HEK293 (cell line): ENCODE data around the gene SLC39A10.

Experiments used
- CTCF ChIA-PET: fragments of 350-600 bp; formaldehyde crosslinking; extraction: SDS; loops from one replicate; lab custom pipeline; 2021; ENCODE audit warnings: antibody characterized with exemption; lab: Yijun Ruan, JAX
- POLR2A ChIA-PET: fragments of 300-600 bp; formaldehyde crosslinking; extraction: SDS; loops from one replicate; lab custom pipeline; 2020; ENCODE audit warnings: antibody characterized with exemption, inconsistent platforms; lab: Yijun Ruan, JAX
- H3K27ac ChIP-seq: fragments of 200-500 bp; sonication (Bioruptor generic); 2 replicates; pipeline ENCODE4 v1.5.1; 2014; ENCODE audit warnings: low read depth, low read length, control low read depth, inconsistent platforms; ENCODE audit errors: extremely low read depth
- H3K36me3 ChIP-seq, 2 experiments: fragments of 200-500 bp in 1 of 2; sonication (Bioruptor generic) in 1 of 2; 1 replicate in 1 of 2; 2 replicates in 1 of 2; pipeline ENCODE4 v1.5.1; 2014 to 2017; ENCODE audit warnings: inconsistent platforms in 2 of 2, low read length in 2 of 2; ENCODE audit not compliant: control insufficient read depth in 2 of 2, insufficient read depth in 1 of 2
- H3K4me1 ChIP-seq: fragments of 200-500 bp; sonication (Bioruptor generic); 2 replicates; pipeline ENCODE4 v1.5.1; 2014; ENCODE audit warnings: mild to moderate bottlenecking, low read length, inconsistent platforms; ENCODE audit not compliant: control insufficient read depth, insufficient read depth
- H3K4me3 ChIP-seq: 2 replicates; pipeline ENCODE4 v1.5.1; 2011; ENCODE audit warnings: low read depth, mild to moderate bottlenecking, control low read depth, low read length, moderate library complexity
- H3K9me3 ChIP-seq: fragments of 200-500 bp; sonication (Bioruptor generic); 2 replicates; pipeline ENCODE4 v1.5.1; 2014; ENCODE audit warnings: low read depth, low read length, inconsistent platforms; ENCODE audit not compliant: control insufficient read depth, insufficient read depth
- EGR2 ChIP-seq: fragments of 450-650 bp; formaldehyde crosslinking; IDR thresholded peaks from 2 replicates; pipeline ENCODE4 v1.5.1; 2016; ENCODE audit warnings: low read depth, missing biosample characterization, missing genetic modification characterization
- GLIS1 ChIP-seq: fragments of 450-650 bp; formaldehyde crosslinking; IDR thresholded peaks from 2 replicates; pipeline ENCODE4 v1.5.1; 2016; ENCODE audit warnings: missing biosample characterization, missing genetic modification characterization
- GLIS2 ChIP-seq: fragments of 450-650 bp; formaldehyde crosslinking; IDR thresholded peaks from 2 replicates; pipeline ENCODE4 v1.5.1; 2016; ENCODE audit warnings: missing biosample characterization, missing genetic modification characterization
- KLF1 ChIP-seq: fragments of 450-650 bp; formaldehyde crosslinking; IDR thresholded peaks from 2 replicates; pipeline ENCODE4 v1.5.1; 2016; ENCODE audit warnings: missing biosample characterization, missing genetic modification characterization
- KLF8 ChIP-seq: fragments of 450-650 bp; formaldehyde crosslinking; IDR thresholded peaks from 2 replicates; pipeline ENCODE4 v1.5.1; 2016; ENCODE audit warnings: missing biosample characterization, missing genetic modification characterization
- KLF9 ChIP-seq: fragments of 450-650 bp; formaldehyde crosslinking; IDR thresholded peaks from 2 replicates; pipeline ENCODE4 v1.5.1; 2016; ENCODE audit warnings: missing biosample characterization, missing genetic modification characterization, low read depth
- PRDM6 ChIP-seq: fragments of 450-650 bp; formaldehyde crosslinking; IDR thresholded peaks from 2 replicates; pipeline ENCODE4 v1.5.1; 2017; ENCODE audit warnings: missing biosample characterization, missing genetic modification characterization
- ZBTB11 ChIP-seq: fragments of 450-650 bp; formaldehyde crosslinking; conservative IDR thresholded peaks from 2 replicates; pipeline ENCODE4 v1.5.1; 2016; ENCODE audit warnings: low read depth, missing biosample characterization, missing genetic modification characterization
- ZBTB17 ChIP-seq: fragments of 450-650 bp; formaldehyde crosslinking; IDR thresholded peaks from 2 replicates; pipeline ENCODE4 v1.5.1; 2016; ENCODE audit warnings: missing biosample characterization, missing genetic modification characterization
- ZBTB21 ChIP-seq: fragments of 450-650 bp; formaldehyde crosslinking; IDR thresholded peaks from 2 replicates; pipeline ENCODE4 v1.5.1; 2017; ENCODE audit warnings: missing biosample characterization, missing genetic modification characterization
- ZFP3 ChIP-seq: fragments of 450-650 bp; formaldehyde crosslinking; IDR thresholded peaks from 2 replicates; pipeline ENCODE4 v1.5.1; 2016; ENCODE audit warnings: low read depth, missing biosample characterization, missing genetic modification characterization
- ZNF146 ChIP-seq: fragments of 450-650 bp; formaldehyde crosslinking; IDR thresholded peaks from 2 replicates; pipeline ENCODE4 v1.5.1; 2016; ENCODE audit warnings: missing biosample characterization, missing genetic modification characterization
- ZNF155 ChIP-seq: fragments of 450-650 bp; formaldehyde crosslinking; IDR thresholded peaks from 2 replicates; pipeline ENCODE4 v1.5.1; 2016; ENCODE audit warnings: missing biosample characterization, missing genetic modification characterization
- ZNF366 ChIP-seq: fragments of 450-650 bp; formaldehyde crosslinking; conservative IDR thresholded peaks from 2 replicates; pipeline ENCODE4 v1.5.1; 2016; ENCODE audit warnings: missing biosample characterization, missing genetic modification characterization
- ZNF449 ChIP-seq: fragments of 450-650 bp; formaldehyde crosslinking; IDR thresholded peaks from 2 replicates; pipeline ENCODE4 v1.5.1; 2017; ENCODE audit warnings: missing biosample characterization, mild to moderate bottlenecking, missing genetic modification characterization, moderate library complexity
- ZNF548 ChIP-seq: fragments of 450-650 bp; formaldehyde crosslinking; IDR thresholded peaks from 2 replicates; pipeline ENCODE4 v1.5.1; 2016; ENCODE audit warnings: missing biosample characterization, missing genetic modification characterization
- ZNF571 ChIP-seq: fragments of 450-650 bp; formaldehyde crosslinking; IDR thresholded peaks from 2 replicates; pipeline ENCODE4 v1.5.0; 2017; ENCODE audit warnings: missing biosample characterization, missing genetic modification characterization
- ZNF585B ChIP-seq: fragments of 450-650 bp; formaldehyde crosslinking; IDR thresholded peaks from 2 replicates; pipeline ENCODE4 v1.5.1; 2016; ENCODE audit warnings: missing biosample characterization, missing genetic modification characterization
- ZNF664 ChIP-seq: fragments of 450-650 bp; formaldehyde crosslinking; IDR thresholded peaks from 2 replicates; pipeline ENCODE4 v1.5.1; 2016; ENCODE audit warnings: missing biosample characterization, missing genetic modification characterization
- ZNF701 ChIP-seq: fragments of 450-650 bp; formaldehyde crosslinking; IDR thresholded peaks from 2 replicates; pipeline ENCODE4 v1.5.1; 2016; ENCODE audit warnings: missing biosample characterization, missing genetic modification characterization
- ZNF76 ChIP-seq: fragments of 450-650 bp; formaldehyde crosslinking; IDR thresholded peaks from 2 replicates; pipeline ENCODE4; 2016; ENCODE audit warnings: low read depth, missing biosample characterization, missing genetic modification characterization, borderline replicate concordance
- ZNF830 ChIP-seq: fragments of 450-650 bp; IDR thresholded peaks from 2 replicates; pipeline ENCODE4 v1.5.0; 2018; ENCODE audit warnings: missing biosample characterization, missing genetic modification characterization, low read depth, mild to moderate bottlenecking, moderate library complexity

The SLC39A10 gene

GRCh38 chr2:195657634-195658540 is 861 bp downstream of the SLC39A10 start (continued):
- TF ChIP-seq EGR2 (tag by site-specific recombination) (0 out of 2 replicates have a peak, but pooled peaks have one; percentile 18), ZNF830 (tag by site-specific recombination) (no peak), GLIS2 (tag by site-specific recombination) (peak; percentile 91), ZNF76 (tag by site-specific recombination) (no peak), ZFP3 (no peak), KLF8 (peak; percentile 60; the same call in 1 of the 2 replicates), ZNF366 (tag by site-specific recombination) (no peak), ZNF548 (tag by site-specific recombination) (no peak), GLIS1 (tag by site-specific recombination) (peak; percentile 56; the same call in 1 of the 2 replicates), ZNF585B (tag by site-specific recombination) (no peak), ZBTB17 (tag by site-specific recombination) (peak; percentile 86), ZBTB21 (tag by site-specific recombination) (0 out of 2 replicates have a peak, but pooled peaks have one; percentile 23), KLF1 (tag by site-specific recombination) (no peak), ZNF664 (tag by site-specific recombination) (no peak), KLF9 (tag by site-specific recombination) (0 out of 2 replicates have a peak, but pooled peaks have one; percentile 24), ZNF155 (no peak), ZNF449 (tag by site-specific recombination) (no peak)

- Histone ChIP-seq H3K4me3 (peak overlapping the region; percentile 86), H3K36me3 (no peaks in the 10 kb centered on the region), H3K27ac (no peak overlapping the region), H3K4me1 (no peaks in the 10 kb centered on the region), H3K9me3 (no peaks in the 10 kb centered on the region)
- no peak for TF ChIP-seq ZNF146 (tag by site-specific recombination)
- TF ChIP-seq PRDM6 (tag by site-specific recombination), result peak; percentile 47; the same call in 1 of the 2 replicates
- TF ChIP-seq ZNF571 (tag by site-specific recombination), result no peak
- no peak for TF ChIP-seq ZNF701
- TF ChIP-seq ZBTB11 (tag by site-specific recombination), result no peak
- ChIA-PET CTCF (interaction anchor here (2.6 kb wide), 1 partner anchor 160 kb away, joined by 18 read pairs; no protein-coding TSS in a partner anchor), POLR2A (interaction anchor here (0.6 to 0.8 kb wide), 2 partner anchors 14 to 34 kb away, joined by 3 to 4 read pairs; no protein-coding TSS in a partner anchor)
Measured at GRCh38 chr2:195658541-195658890, 1.5 kb downstream of the SLC39A10 start.
